Right atrium auricular region (tissue), 2 donors: ENCODE results near the gene TMIGD2. TPM values are rescaled to one million over a fixed set of nuclear protein-coding genes. Genes with fewer than 3 reads are reported as not detected.
"Not testable (repeated sequence)": the region's sequence is repeated elsewhere in the genome, so short reads cannot be mapped to it uniquely, and the experiment has no call there.

Source experiments
- DNase-seq: peaks from one replicate; pipeline ENCODE4 v3.0.0-alpha.2; 2019; ENCODE audit warnings: low spot score
- H3K27ac ChIP-seq, 2 donors: fragments of 200-600 bp; sonication (generic); 1 replicate in 1 of 2; 2 replicates in 1 of 2; pipeline ENCODE4 v1.5.1; 2016 to 2019
- H3K27me3 ChIP-seq, 2 donors: fragments of 200-600 bp; sonication (generic); one replicate each; pipeline versions ENCODE4 v1.5.1 to v1.6.0; 2017 to 2019
- H3K36me3 ChIP-seq: fragments of 200-600 bp; sonication (generic); one replicate; pipeline ENCODE4 v1.5.1; 2016
- H3K4me1 ChIP-seq, 2 donors: fragments of 200-600 bp; sonication (generic); one replicate each; pipeline versions ENCODE4 v1.5.1 to v1.6.0; 2017 to 2019
- H3K4me3 ChIP-seq, 2 donors: fragments of 200-600 bp; sonication (generic); 1 replicate in 1 of 2; 2 replicates in 1 of 2; pipeline ENCODE4 v1.5.1; 2017 to 2019; ENCODE audit warnings: mild to moderate bottlenecking in 1 of 2, moderate library complexity in 1 of 2
- H3K9me3 ChIP-seq, 2 donors: fragments of 200-600 bp; sonication (generic); one replicate each; pipeline ENCODE4 v1.5.1; 2019
- total RNA-seq, 2 donors: library from RNA; depleted of rRNA; stranded (reverse); fragments of >200 nt; gene quantifications; one replicate each; pipeline ENCODE4 v1.1.0, GENCODE V29; 2016
- TF ChIP-seq, protein P1 (sequence below), 2 donors: fragments of 200-600 bp; sonication (generic); IDR thresholded peaks; one replicate each; pipeline ENCODE4 v1.5.1; 2019; ENCODE audit warnings: antibody characterized with exemption in 2 of 2

Gene TMIGD2
- total RNA-seq, 2 donors from 2014 or later, result 0.28 TPM; not detected in 1

- Histone ChIP-seq H3K4me3 (peak overlapping the region; percentile 28 to 52), H3K36me3 (no peaks in the 10 kb centered on the region), H3K27me3 (no peaks in the 10 kb centered on the region), H3K9me3 (no peaks in the 10 kb centered on the region), H3K4me1 (peaks cover 0 to 16% of the 10 kb centered on the region in 2 donors), H3K27ac (peak overlapping the region; percentile 6 to 67)
- TF ChIP-seq, protein P1, sequence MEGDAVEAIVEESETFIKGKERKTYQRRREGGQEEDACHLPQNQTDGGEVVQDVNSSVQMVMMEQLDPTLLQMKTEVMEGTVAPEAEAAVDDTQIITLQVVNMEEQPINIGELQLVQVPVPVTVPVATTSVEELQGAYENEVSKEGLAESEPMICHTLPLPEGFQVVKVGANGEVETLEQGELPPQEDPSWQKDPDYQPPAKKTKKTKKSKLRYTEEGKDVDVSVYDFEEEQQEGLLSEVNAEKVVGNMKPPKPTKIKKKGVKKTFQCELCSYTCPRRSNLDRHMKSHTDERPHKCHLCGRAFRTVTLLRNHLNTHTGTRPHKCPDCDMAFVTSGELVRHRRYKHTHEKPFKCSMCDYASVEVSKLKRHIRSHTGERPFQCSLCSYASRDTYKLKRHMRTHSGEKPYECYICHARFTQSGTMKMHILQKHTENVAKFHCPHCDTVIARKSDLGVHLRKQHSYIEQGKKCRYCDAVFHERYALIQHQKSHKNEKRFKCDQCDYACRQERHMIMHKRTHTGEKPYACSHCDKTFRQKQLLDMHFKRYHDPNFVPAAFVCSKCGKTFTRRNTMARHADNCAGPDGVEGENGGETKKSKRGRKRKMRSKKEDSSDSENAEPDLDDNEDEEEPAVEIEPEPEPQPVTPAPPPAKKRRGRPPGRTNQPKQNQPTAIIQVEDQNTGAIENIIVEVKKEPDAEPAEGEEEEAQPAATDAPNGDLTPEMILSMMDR (IDR thresholded peaks at IDR 0.05), result no peak
- no peak for DNase-seq
Measured at GRCh38 chr19:4337906-4338440, 35.8 kb upstream of the TMIGD2 start.

DNA sequence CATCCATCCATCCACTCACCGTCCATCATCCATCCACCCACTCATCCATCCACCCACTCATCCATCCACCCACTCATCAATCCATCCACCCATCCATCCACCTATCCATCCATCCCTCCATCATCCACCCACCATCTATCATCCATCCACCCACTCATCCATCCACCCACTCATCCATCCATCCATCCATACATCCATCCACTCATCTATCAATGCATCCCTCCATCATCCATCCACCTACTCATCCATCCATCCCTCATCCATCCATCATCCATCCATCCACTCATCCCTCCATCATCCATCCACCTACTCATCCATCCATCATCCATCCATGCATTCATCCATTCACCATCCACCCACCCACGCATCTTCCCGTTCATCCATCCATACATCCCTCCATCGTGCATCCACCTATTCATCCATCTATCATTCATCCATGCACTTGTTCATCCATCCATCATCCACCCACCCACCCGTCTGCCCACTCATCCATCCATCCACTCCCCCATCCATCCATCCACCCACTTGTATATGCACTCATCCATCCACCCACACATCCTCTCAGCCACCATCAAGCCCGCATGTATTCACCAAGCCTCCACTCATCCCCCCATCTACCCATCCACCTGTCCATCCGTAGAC is 32.9 kb upstream of the TMIGD2 start:
- Histone ChIP-seq H3K27me3 (no peaks in the 10 kb centered on the region), H3K9me3 (no peaks in the 10 kb centered on the region), H3K4me3 (no peak overlapping the region), H3K27ac (no peak overlapping the region), H3K4me1 (peaks cover 0 to 10% of the 10 kb centered on the region in 2 donors), H3K36me3 (no peaks in the 10 kb centered on the region)
- TF ChIP-seq, protein P1 (IDR thresholded peaks at IDR 0.05), result no peak
- no peak for DNase-seq

GRCh38 chr19:4329858-4330257 is 27.7 kb upstream of the TMIGD2 start:
- TF ChIP-seq, protein P1 (IDR thresholded peaks at IDR 0.05), result no peak
- Histone ChIP-seq H3K36me3 (no peaks in the 10 kb centered on the region), H3K27me3 (no peaks in the 10 kb centered on the region), H3K27ac (no peak overlapping the region), H3K9me3 (no peaks in the 10 kb centered on the region), H3K4me1 (peaks cover 0 to 24% of the 10 kb centered on the region in 2 donors), H3K4me3 (no peak overlapping the region)
- no peak for DNase-seq

DNA sequence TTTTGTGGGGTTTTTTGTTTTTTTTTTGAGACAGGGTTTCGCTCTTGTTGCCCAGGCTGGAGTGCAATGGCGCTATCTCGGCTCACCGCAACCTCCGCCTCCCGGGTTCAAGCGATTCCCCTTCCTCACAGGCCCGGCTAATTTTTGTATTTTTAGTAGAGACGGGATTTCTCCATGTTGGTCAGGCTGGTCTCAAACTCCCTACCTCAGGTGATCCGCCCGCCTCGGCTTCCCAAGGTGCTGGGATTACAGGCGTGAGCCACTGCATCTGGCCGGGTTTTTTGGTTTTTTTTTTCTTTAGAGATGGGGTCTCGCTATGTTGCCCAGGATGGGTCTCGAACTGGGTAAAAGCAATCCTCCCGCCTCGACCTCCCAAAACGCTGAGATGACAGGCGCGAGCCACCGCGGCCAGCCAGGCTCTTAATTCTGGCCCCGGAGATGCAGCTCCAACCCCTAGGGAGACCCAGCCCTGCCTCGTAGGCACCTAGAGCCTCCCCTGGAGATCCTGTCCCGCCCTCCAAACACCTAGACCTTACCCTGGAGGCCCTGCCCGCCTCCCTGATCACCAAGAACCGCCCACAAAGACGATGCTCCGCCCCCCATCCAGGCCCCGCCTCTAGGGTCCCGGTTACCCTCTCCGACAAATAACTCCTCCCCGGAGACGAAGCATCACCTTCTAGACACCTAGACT is 26.9 kb upstream of the TMIGD2 start:
- H3K4me3 ChIP-seq, result peak overlapping the region; percentile 39 to 56
- not testable (repeated sequence) for H3K36me3 ChIP-seq, DNase-seq, H3K9me3 ChIP-seq, H3K27me3 ChIP-seq
- peak overlapping the region; percentile 32 to 35 for H3K27ac ChIP-seq
- peaks cover 0 to 24% of the 10 kb centered on the region in 2 donors for H3K4me1 ChIP-seq

- H3K9me3 ChIP-seq, result no peaks in the 10 kb centered on the region
- no peaks in the 10 kb centered on the region for H3K36me3 ChIP-seq
- DNase-seq, result peak; percentile 96
- H3K27me3 ChIP-seq, result no peaks in the 10 kb centered on the region
- peak overlapping the region; percentile 57 to 69 for H3K27ac ChIP-seq
- H3K4me3 ChIP-seq, result peak overlapping the region; percentile 52 to 56
- TF ChIP-seq, protein P1 (IDR thresholded peaks at IDR 0.05), result no peak
- peaks cover 0 to 24% of the 10 kb centered on the region in 2 donors for H3K4me1 ChIP-seq
Measured at GRCh38 chr19:4328243-4328990, 26.2 kb upstream of the TMIGD2 start.

DNA sequence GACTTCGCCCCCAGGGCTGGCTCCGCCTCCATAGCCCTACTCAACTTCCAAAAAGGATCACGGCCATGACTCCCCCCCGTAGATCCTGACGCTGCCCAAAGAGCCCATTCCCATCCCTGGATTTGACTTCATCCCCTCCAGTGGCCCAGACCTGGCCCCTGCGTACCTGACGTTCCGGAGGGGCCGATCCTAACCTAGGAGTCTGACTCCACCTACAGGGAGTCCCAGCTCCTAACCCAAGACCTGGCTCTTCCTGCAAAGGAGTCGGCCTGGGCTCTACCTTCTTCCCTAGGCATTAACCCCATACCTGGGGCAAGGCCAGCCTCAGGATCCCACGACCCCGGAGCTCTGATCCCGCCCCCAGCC is 25.7 kb upstream of the TMIGD2 start:
- TF ChIP-seq, protein P1 (IDR thresholded peaks at IDR 0.05), result no peak
- Histone ChIP-seq H3K27ac (peak overlapping the region; percentile 57 to 69), H3K9me3 (no peaks in the 10 kb centered on the region), H3K36me3 (no peaks in the 10 kb centered on the region), H3K27me3 (no peaks in the 10 kb centered on the region), H3K4me3 (peak overlapping the region; percentile 52 to 56), H3K4me1 (peaks cover 0 to 24% of the 10 kb centered on the region in 2 donors)
- DNase-seq, result no peak
